Right ventricle myocardium inferior (tissue), 1 donor: ENCODE data around the gene P2RX6. TPM values are rescaled to one million over a fixed set of nuclear protein-coding genes. Genes with fewer than 3 reads are reported as not detected.
"Not testable (repeated sequence)": the region's sequence is repeated elsewhere in the genome, so short reads cannot be mapped to it uniquely, and the experiment has no call there.

ENCODE experiments used
- ATAC-seq: fragments of 200-7000 bp; cut with Tn5 transposase; one replicate; pipeline ENCODE4 v1.9.1; 2020; ENCODE audit warnings: mild to moderate bottlenecking, moderate library complexity
- DNase-seq: peaks from one replicate; pipeline ENCODE4 v3.0.0; 2021; ENCODE audit errors: missing footprints
- intact Hi-C: fragments of 100-400 bp; cut with DNase I; formaldehyde crosslinking; loops from one replicate; pipeline ENCODE4 v1.11.0; 2022
- total RNA-seq: library from RNA; stranded (reverse); fragmentation: NEBNext Ultra II Directional; extraction: Animal tissue kit (Norgen Biotek cat#: 25700); gene quantifications from one replicate; pipeline ENCODE4 v1.2.1, GENCODE V29; 2021
- donor health status: DM: no; HTN: yes; CAD: no; lungs with severe emphysema.

P2RX6 gene
- total RNA-seq, 1 donor from 2014 or later = 2.8 TPM

DNA sequence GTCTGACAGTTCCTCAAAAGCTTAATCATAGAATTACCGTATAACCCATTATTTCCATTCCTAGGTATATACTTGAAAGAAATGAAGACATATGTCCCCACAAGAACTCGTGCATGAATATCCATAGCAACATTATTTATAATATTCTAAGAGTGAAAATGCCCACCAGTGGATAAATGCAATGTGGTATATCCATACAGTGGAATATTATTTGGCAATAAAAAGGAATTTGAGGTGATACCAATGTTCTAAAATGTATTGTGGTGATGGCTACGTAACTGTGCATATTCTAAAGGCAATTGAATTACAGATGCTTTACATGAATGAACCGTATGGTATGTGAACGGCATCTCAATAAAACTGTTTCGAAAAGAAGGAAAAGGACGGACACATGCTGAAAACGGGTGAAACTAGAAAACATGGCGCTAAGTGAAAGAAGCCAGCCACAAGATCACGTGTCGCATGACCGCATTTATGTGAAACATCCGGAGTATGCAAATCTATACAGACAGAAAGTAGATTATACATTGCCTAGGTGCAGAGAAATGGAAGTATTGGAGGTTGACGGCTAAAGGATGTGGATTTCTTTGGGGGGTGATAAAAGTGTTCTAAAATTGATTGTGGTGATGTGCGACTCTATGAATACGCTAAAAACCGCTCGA lies 46.8 kb downstream of the P2RX6 start:
- ATAC-seq, intact Hi-C loops, DNase-seq: not testable (repeated sequence)

DNA sequence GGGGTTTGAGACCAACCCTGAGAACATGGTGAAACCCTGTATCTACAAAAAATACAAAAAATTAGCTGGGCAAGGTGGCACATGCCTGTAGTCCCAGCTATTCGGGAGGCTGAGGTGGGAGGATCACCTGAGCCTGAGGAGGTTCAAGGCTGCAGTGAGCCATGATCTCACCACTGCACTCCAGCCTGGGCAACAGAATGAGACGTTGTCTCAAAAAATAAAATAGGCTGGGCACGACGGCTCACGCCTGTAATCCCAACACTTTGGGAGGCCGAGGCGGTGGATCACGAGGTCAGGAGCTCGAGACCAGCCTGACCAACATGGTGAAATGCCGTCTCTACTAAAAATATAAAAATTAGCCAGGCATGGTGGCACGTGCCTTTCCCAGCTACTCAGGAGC lies 49.5 kb downstream of the P2RX6 start:
- not testable (repeated sequence) for ATAC-seq

GRCh38 chr22:21064917-21065864 lies 50.2 kb downstream of the P2RX6 start:
- DNase-seq (no peak), ATAC-seq (no peak)

More for the DNA sequence above, 49.5 kb downstream of the P2RX6 start:
- DNase-seq, intact Hi-C loops: not testable (repeated sequence)

DNA sequence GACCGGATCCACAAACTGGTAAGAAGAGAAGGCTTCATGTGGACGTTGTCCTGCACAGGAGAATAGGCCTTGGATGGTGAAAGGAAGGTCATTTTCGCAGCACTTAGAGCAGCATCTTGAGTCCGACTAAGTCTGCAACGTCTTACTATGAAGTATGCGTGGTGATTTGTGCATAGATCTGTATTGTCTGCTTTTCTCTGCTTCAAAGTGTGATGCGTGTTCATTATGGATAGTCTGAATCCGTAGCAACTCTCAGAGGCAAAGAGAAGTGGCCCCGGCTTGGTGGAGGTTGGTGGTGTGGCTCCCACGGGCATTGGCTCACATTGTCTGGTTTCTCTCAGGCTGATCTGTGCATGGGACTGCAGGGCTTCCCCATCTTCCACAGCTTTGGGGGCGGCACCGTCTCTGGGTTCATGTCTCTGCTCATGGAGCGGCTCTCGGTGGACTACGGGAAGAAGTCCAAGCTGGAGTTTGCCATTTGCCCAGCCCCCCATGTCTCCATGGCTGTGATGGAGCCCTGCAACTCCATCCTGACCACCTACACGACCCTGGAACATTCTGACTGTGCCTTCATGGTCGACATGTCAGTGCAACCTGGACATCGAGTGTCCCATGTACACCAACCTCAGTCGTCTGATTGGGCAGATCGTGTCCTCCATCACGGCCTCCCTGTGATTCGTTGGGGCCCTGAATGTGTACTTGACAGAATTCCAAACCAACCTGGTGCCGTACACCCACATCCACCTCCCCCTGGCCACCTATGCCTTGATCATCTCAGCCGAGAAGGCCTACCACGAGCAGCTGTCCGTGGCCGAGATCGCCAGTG lies 52.3 kb downstream of the P2RX6 start:
- DNase-seq (no peak), ATAC-seq (no peak)
- intact Hi-C loops = no loop called here

More at GRCh38 chr22:21064917-21065864, 50.2 kb downstream of the P2RX6 start:
- intact Hi-C loops = no loop called here

- no peak for DNase-seq
- no peak for ATAC-seq
- intact Hi-C loops = no loop called here
Measured at GRCh38 chr22:21067901-21068680, 53.1 kb downstream of the P2RX6 start.

DNA sequence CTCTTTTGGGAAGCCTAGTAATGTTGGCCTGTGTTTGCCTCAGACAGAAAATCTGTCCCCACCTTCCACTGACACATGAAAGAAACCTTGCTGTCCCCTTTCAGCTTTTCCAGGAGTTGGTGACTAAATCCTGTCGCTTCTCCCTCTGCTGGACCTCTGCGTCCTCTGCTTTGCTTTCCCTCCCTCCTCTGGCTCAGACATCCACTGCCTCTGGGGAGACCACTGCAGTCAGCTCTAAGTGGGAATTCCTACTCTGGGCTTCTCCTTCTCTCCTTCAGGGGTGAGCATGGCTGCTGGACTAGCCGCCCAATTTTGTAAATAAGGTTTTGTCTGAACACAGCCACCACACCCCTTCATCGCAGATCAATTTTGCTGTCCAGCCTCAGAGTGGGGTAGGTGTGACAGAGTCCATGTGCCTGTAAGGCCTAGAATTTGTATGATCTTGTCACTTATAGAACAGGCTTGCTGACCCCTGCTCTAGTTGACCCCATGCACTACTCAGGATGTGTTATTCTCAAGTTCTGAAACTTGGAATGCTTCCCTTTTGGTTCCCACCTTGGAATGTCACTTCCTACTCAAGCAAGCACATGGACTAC lies 53.8 kb downstream of the P2RX6 start:
- intact Hi-C loops = no loop called here

DNA sequence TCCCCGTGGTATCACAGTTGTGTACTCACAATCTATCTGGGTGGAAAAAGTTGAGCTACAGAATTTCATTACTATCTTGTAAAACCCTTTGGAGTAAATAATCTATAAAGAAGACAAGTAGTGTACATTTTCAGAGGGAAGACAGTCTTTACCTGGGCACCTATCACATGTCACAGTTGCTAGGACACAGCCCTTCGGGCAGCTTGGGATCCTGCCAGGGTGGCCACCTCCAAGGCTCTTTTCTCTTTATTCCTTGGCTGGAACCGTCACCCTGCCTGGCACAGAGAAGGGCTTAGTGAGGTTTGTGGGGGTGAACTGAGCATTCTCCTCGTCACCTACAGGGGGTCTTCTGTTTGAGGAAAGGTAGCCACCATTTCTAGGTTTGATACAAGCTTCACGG lies 54.4 kb downstream of the P2RX6 start:
- intact Hi-C loops = no loop called here
- no peak for DNase-seq
- ATAC-seq = no peak

More for the DNA sequence above, 53.8 kb downstream of the P2RX6 start:
- no peak for ATAC-seq
- no peak for DNase-seq

DNA sequence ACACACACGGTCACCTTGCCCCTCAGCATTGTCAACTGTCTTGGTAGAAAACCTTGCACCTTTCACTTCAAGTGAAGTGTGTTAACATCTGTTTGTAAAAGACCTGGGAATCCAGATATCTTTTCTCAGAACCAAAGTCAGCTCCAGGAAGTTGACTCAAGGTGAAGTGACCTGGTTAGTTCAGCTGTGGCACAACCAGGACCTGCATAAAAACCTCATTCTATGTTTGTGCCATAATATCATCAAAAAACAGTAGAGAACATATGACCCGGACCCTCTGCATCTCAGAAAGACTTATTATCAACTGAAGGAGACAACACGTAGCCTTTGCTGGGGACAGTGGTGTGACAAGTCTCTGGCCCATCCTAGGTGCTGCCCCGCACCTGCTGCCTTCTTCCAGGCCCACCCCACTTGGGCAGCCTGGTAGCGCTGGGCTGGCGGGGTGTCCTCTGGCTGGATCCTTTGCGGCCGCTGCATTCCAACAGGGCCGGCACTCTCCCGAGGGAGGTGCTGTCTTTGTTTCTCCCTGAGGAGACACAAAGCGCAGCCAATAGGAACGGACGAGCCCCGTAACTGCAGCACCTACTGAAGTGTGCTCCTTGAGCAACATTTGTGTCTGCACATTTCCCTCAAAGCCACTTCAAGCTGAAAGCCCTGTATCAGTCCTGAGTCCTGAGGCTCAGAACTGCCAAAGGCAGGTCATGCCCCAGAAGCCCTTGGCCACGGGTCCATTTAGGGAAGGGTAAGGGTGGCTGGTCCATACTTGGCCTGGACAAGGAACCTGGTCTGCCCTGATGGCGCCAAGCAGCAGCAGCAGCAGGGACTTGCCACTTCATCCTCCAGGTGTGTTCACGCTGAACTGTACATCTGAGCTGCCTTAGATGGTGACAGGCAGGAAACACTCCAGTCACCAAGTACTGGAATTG lies 56.0 kb downstream of the P2RX6 start:
- ATAC-seq (no peak), DNase-seq (no peak)
- intact Hi-C loops = no loop called here

GRCh38 chr22:21071796-21072195 lies 56.8 kb downstream of the P2RX6 start:
- ATAC-seq, DNase-seq, intact Hi-C loops: not testable (repeated sequence)

DNA sequence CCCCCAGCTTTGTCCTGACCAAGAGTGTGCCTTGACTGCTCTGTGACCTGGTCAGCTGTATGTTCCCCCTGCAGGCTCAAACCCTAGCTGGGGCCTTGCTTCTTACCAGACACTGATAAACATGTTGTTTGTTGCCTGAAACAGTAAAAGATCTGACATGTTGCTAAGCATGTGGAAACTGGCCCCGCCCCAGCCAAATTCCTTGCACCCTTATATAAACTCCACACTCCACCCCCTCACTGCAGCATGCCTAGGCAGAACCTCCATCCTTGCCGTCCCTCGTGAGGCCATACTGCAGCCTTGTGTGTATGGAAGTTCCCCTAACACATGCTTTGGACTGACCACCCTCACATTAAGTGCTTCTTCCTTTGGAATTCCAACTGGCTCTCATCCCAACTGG lies 58.1 kb downstream of the P2RX6 start:
- DNase-seq = no peak
- intact Hi-C loops = no loop called here
- ATAC-seq = no peak

- intact Hi-C loops = no loop called here
- DNase-seq (no peak), ATAC-seq (no peak)
Measured at GRCh38 chr22:21073482-21073881, 58.5 kb downstream of the P2RX6 start.

- DNase-seq = no peak
- intact Hi-C loops = no loop called here
- ATAC-seq = peak; percentile 48
Measured at GRCh38 chr22:21074102-21074715, 59.2 kb downstream of the P2RX6 start.

- no peak for ATAC-seq
- DNase-seq = no peak
- intact Hi-C loops = no loop called here
Measured at GRCh38 chr22:21075516-21076138, 60.7 kb downstream of the P2RX6 start.

DNA sequence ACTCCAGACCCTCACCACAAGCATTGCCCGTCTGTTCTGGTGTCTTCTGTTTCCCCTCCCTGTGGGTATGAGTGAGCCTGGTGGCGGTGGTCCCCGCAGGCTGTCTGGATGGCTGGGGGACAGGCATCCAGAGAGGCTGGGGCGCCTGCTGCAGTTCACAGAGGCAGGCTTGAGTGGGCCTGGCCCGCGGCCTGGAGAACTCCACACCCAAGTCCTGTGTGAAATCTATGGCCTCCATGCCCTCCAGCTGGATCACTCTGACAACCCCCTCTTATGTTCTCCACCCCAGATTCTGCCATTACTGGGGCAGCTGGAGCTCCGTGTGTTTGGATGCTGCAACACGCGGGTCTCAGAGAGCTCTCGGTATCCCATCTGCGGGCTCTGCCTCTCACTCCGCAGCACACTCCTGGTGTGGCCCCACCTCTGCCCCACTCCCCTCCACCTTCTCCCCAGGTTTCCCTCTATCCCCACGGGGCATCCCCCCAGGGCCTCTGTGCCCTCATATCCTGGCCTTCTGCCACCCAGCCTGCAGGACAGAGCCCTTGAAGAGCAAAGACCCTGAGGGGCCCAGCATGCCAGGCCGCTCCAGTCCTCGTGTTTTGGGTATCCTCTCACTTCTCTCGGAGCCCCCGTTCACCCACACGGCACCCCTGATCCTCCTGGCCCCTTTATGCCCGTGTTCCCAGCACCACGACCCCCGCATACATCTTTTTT lies 62.1 kb downstream of the P2RX6 start:
- no peak for ATAC-seq
- intact Hi-C loops = no loop called here
- DNase-seq = no peak
